Measurements from ENCODE around the gene MAS1.

The MAS1 gene

DNA sequence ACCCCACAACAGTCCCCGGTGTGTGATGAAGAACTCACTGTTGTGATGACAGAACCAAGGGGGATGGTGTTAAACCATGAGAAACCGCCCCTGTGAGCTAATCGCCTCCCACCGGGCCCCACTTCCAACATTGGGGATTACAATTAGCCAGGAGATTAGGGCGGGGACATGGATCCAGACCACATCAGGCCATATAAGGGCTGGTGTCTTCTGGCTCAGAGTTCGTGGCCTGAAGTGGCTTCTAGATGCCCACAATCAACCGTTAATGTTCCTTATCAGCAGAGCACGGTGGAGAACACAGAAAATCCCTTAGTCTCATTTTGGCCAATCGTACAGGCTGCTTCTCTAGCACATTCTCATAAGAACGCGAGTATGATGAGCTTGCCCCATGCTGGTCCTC lies 10.9 kb upstream of the MAS1 start:
- DNase-seq (ENCODE audit: low read depth in 1 of 2, low spot score in 1 of 2) = no peak

DNA sequence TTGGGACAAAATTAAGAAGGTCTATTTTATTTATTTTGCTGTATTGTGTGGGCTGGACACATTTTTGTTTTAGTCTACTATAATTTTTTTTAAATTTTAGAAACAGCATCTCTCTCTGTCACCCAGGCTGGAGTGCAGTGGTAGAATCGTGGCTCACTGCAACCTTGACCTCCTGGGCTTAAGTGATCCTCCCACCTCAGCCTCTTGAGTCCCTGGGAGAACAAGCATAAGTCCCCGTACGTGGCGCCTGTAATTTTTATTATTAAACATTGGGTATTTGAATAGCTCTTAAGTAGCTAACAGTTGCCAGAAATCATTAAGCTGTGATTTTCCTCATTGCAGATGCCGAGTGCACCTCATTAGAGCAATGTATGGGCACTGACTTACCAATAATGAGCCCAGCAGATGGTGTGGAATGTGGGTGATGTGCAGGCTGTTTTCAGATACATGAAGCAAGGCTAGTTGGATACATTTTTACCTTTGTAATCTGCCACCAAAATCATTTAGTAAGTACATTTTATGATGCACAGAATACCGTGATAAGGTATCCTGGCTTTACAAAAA lies 10.3 kb upstream of the MAS1 start:
- DNase-seq (ENCODE audit: low read depth in 1 of 2, low spot score in 1 of 2) = no peak

DNA sequence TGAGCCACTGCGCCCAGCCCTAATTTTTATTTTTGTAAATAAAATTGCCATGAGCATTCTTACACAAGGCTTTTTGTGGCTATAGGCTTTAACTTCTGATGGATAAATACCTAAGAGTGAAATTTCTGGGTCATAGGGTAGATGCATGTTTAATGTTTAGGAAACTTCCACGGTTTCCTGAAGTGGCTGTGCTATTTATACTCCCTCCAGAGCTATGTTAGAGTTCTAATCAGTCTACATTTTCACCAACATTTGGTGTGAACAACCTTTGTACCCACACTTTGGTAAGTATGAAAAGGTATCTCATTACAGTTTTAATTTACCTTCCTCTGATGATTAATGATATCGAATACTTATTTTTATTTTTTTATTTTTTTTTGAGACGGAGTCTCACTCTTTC lies 6.1 kb upstream of the MAS1 start:
- DNase-seq (ENCODE audit: low read depth in 1 of 2, low spot score in 1 of 2) = no peak

DNA sequence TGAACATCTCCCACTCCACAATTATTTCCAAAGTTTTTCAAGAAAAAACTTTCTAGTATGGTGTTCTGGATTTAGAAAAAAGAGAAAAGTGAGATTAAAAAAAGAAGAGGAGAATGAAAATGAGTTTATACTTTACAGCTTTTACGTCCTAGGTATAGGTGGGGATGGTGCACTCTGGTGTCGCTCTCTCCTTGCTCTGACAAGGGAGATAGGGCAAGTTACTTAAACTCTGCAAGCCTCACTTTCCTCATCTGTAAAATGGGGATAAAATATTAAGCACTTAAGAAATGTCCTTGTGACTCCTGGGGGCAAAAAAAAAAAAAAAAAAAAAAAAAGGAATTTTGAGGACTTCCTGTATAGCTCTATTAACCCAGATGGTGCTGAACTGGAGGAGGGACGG lies 4.5 kb upstream of the MAS1 start:
- DNase-seq (ENCODE audit: low read depth in 1 of 2, low spot score in 1 of 2) = no peak

- no peak for DNase-seq (ENCODE audit: low read depth in 1 of 2, low spot score in 1 of 2)
Measured at GRCh38 chr6:159887146-159887545, 3.6 kb upstream of the MAS1 start.

DNA sequence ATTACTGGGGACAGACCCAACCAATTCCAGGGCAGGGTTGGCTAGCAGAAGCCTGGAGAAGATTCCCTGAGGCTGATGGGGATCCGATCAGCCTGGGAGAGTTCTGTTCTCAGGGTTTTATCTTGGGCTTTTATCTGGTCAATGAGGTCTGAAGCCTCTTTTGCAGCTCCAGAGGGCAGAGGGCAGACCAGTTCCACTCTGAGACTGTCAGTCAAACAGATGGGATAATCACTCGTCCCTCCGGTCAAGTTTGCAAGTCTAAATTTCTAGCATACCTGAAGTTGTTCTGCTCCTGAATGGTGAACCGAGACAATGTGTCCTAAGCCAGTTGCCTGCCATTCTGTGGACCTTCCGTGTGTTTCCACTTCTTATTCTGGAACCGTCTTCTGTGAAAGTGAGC lies 3.0 kb upstream of the MAS1 start:
- no peak for DNase-seq (ENCODE audit: low read depth in 1 of 2, low spot score in 1 of 2)

GRCh38 chr6:159890201-159890600 lies 587 bp upstream of the MAS1 start:
- DNase-seq (ENCODE audit: low read depth in 1 of 2, low spot score in 1 of 2) = no peak

DNA sequence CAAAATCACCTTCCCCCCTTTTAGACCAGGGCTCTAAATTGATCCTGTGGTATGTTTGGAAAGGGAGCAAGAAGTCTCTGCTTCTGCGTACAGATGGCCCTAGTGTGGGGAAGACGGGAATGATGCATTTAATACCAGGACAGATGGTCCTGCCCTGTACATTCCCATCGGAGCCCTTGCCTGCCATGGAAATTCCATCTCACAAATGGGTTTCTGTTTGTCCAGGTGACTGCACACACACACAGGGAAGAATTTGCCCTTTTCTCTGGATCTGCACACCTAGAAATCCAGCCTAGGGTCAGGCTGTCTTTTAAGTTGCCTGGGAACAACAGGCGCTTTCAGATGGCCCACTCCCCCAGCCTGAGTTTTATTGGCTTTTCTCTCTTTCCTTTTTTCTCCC lies 1.3 kb downstream of the MAS1 start:
- no peak for DNase-seq (ENCODE audit: low read depth in 1 of 2, low spot score in 1 of 2)

GRCh38 chr6:159893064-159893463 lies 2.3 kb downstream of the MAS1 start:
- no peak for DNase-seq (ENCODE audit: low read depth in 1 of 2, low spot score in 1 of 2)

- no peak for DNase-seq (ENCODE audit: low read depth in 1 of 2, low spot score in 1 of 2)
Measured at GRCh38 chr6:159894991-159895390, 4.2 kb downstream of the MAS1 start.

GRCh38 chr6:159897603-159898002 lies 6.8 kb downstream of the MAS1 start:
- DNase-seq (ENCODE audit: low read depth in 1 of 2, low spot score in 1 of 2) = no peak

DNA sequence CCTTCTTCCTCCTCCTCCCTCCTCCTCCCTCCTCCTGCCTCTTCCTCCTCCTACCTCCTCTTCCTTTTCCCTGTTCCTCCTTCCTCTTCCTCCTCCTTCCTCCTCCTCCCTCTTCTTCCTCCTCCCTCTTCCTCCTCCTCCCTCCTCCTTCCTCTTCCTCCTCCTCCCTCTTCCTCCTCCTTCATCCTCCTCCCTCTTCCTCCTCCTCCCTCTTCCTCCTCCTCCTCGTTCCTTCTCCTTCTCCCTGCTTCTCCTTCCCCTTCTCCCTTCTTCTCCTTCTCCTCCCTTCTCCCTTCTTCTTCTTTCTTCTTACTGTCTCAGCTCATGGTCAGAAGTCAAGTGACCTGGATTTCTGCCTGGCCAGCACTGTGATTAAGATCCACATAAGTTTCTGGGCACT lies 7.7 kb downstream of the MAS1 start:
- DNase-seq (ENCODE audit: low read depth in 1 of 2, low spot score in 1 of 2) = no peak

DNA sequence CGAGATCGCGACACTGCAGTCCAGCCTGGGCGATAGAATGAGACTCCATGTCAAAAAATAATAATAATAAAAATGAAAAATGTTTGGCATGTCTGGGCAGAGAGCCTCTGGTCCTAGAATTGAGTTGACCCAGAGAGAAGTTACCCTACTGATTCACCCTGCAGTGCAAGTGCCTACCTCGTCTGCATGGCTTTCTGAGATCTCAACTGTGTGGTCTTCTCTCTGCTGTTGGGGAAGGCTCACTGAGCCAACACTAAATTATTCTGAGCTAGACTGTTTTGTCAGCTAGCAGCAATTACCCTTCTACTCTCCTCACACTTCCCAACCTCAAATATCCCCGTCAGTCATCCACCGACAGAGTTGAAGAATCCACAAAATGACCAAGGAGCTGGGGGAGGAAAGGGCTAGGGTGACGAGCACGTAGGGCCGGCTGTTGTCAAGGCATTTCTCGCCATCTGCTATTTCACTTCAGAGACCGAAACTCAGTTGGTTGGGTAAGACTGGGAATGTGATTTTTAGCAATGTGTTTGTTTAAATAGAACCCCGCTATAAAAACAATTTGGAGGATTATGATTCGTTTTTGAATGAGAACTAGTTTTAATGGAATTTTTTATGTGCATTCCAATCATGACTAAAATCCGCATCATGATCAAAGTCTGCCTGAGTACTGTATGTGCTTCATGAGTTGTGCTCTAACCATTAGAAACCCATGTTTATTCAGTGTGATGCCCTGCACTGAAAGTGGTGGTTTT lies 9.4 kb downstream of the MAS1 start:
- no peak for DNase-seq (ENCODE audit: low read depth in 1 of 2, low spot score in 1 of 2)

DNA sequence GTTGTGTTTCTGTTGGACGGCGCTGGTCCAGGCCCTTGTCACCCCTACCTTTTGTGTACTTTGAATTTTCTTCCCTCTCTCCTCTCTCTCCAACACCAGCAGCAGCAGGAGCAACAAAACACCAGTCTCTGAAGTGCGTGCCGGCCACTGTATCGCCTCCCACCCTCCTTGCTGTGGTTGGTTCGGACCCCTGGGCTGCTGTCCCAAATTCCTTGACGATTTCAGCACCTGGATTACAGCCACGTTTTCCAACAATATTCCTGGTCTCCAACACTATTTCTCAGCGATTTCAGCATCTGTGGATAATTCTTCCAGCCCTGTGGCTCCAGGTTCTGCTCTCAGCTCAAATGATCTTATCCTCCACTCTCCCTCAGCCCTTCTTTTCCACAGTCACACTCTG lies 11.8 kb downstream of the MAS1 start:
- DNase-seq (ENCODE audit: low read depth in 1 of 2, low spot score in 1 of 2) = no peak

DNA sequence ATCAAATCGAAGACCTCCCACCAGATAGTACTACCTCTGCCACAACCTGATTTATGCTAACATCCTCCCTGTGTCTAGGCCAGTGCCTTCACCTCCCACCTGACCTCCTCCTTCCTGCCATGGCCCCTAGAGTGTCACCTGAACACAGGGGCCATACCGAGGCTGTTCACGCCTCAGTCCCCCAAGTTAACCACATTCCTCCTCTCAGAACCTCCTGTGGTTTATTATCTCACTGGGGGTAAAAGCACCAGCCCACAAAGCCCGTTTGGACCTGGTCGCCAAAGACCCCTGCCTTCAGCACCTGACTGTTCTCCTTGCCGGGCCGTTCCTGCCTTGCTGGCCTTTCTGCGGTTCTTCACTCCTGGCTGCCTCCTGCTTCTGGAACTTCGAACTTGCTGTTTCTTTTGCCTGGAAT lies 13.7 kb downstream of the MAS1 start:
- DNase-seq (ENCODE audit: low read depth in 1 of 2, low spot score in 1 of 2) = no peak

DNA sequence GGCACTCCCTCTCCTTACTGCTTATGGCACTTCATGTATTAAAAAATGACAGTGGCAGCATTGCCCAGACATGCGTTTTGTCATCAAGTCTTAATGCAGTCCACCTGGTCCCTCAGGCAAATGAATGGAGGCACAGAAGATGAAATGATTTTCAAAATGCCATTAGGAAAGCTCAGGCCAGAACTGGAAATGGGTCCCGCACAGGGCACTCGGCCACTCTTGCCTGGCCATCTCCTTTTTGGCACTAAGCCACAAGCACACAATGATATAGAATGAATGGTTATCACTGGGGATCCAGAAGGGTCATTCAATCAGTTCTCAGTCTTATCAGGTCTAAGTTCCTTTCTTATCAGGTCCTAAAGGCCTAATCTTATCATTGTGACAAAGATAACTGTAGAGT lies 15.6 kb downstream of the MAS1 start:
- no peak for DNase-seq (ENCODE audit: low read depth in 1 of 2, low spot score in 1 of 2)

DNA sequence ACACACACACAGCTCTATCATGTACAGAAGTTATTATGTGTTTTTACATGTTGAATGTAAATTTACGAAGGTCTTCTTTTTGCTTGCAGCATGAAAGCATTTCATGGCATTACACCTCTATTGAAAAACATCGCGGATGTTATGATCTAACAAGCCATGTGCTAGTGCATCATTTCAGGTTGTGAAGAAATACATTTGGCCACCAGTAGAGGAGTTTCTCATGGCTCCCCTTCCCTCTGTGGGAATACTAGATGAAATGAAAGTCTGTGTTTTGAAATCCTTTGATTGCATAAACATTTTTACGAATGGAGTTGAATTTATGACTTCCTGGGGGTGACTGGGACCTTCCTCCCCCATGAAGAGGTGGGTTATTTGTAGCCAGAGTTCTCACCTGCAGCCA lies 17.7 kb downstream of the MAS1 start:
- DNase-seq (ENCODE audit: low read depth in 1 of 2, low spot score in 1 of 2) = no peak

- no peak for DNase-seq (ENCODE audit: low read depth in 1 of 2, low spot score in 1 of 2)
Measured at GRCh38 chr6:159908979-159909378, 18.2 kb downstream of the MAS1 start.

DNA sequence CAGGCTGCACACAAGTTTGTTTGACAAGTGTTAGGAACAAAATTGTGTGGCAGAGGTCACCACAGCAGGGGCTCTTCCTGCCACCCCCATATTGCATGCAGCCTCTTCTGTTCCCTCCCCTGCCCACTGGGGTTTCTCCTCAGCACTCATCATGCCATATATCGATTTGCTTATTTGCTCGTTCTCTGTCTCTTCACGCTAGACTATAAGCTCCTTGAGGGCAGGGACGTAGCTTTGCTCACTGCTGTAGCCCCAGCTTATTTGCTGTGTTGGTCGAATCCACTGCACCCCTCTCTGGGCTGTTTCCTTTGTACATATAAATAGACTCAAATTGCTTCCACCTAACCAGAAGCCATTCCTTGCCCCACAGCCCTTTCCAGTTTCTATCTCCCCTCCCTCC lies 19.6 kb downstream of the MAS1 start:
- DNase-seq (ENCODE audit: low read depth in 1 of 2, low spot score in 1 of 2) = no peak

- DNase-seq (ENCODE audit: low read depth in 1 of 2, low spot score in 1 of 2) = no peak
Measured at GRCh38 chr6:159913375-159913774, 22.6 kb downstream of the MAS1 start.

DNA sequence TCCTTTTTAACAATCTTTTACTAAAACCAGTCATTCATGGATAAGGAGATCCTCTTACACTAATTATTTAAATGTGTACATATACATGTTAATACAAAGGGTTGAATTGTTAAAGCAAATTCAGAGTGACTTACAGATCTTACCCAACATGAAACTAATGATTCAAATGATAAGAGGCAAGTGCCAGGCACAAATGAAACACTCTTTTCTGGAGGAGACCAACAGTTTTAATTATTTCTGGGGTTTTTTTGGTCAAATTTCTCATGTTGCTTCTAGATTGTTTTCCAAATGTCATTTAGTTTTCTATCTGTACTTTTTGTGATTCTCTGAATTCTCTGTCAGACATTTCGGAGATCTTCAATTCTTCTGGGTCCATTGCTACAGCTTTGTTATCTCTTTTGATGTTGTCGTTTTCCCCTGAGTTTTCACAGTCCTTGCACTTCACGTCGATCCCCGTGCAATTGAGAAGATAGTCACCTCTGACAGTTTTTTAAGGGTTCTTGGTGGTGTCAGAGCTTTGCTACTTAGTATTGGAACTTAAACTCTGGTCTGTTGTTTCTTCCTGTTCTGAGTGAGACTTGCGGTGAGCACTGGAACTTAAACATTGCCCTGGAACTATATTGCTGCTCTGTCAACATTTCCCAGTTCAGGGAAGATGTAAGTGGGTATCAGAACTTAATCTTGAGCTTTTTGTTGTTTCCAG lies 23.2 kb downstream of the MAS1 start:
- no peak for DNase-seq (ENCODE audit: low read depth in 1 of 2, low spot score in 1 of 2)

DNA sequence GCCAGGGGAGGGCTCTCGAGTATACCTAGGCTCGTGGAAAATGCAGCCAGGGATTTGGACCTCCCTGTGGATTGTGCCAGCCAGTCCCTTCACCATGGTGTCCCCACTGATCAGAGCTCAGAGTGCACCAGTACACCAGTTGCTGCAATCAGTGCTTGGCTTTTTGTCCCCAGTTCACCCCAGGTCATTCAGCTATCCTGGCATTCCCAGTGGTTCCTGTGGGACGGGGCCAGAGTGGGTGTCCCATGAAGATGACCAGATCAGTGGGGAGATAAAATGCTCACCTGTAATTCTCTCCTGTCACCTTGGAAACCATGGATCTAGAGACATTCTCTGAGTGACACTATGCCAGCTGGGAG lies 23.8 kb downstream of the MAS1 start:
- DNase-seq (ENCODE audit: low read depth in 1 of 2, low spot score in 1 of 2) = no peak

- no peak for DNase-seq (ENCODE audit: low read depth in 1 of 2, low spot score in 1 of 2)
Measured at GRCh38 chr6:159915397-159915796, 24.6 kb downstream of the MAS1 start.

Measured in activated CD4-positive, alpha-beta T cell treated with anti-CD3 and anti-CD28 coated beads, Interleukin-2, amount 50 U/mL, for 24 hours (primary cell).